Activated naive CD4-positive, alpha-beta T cell (primary cell): ENCODE results near the gene CPT1B.

ENCODE experiments used
- DNase-seq, 4 experiments: peaks; one replicate each; lab custom pipeline; 2025; lab: John Stamatoyannopoulos, UW

The CPT1B gene

GRCh38 chr22:50585781-50586180, 7.6 kb upstream of the CPT1B start:
- DNase-seq: no peak

- DNase-seq: no peak
Observed at GRCh38 chr22:50585238-50585637, 7.0 kb upstream of the CPT1B start.

GRCh38 chr22:50584106-50585096, 6.2 kb upstream of the CPT1B start:
- DNase-seq: no peak

- no peak for DNase-seq
Observed at GRCh38 chr22:50583294-50583861, 5.2 kb upstream of the CPT1B start.

GRCh38 chr22:50582493-50583293, 4.5 kb upstream of the CPT1B start, which contains the start of gene CHKB:
CHKB (minus strand) TSS chr22:50582849; CDS start chr22:50582781, 68 bp downstream.
- DNase-seq: peak; percentile 91 to 99 (median 95)

GRCh38 chr22:50581950-50582492, 3.8 kb upstream of the CPT1B start:
- DNase-seq: peak in 1 of 4 experiments; percentile 30

GRCh38 chr22:50581031-50581949, 3.1 kb upstream of the CPT1B start:
- DNase-seq: no peak

- no peak for DNase-seq
Observed at GRCh38 chr22:50579752-50580151, 1.5 kb upstream of the CPT1B start.

GRCh38 chr22:50578776-50579310, 616 bp upstream of the CPT1B start:
- DNase-seq: no peak

GRCh38 chr22:50577697-50577986, 585 bp downstream of the CPT1B start:
- no peak for DNase-seq

- no peak for DNase-seq
Observed at GRCh38 chr22:50576806-50577696, 1.2 kb downstream of the CPT1B start.

- no peak for DNase-seq
Observed at GRCh38 chr22:50576070-50576469, 2.2 kb downstream of the CPT1B start.

GRCh38 chr22:50575426-50575941, 2.7 kb downstream of the CPT1B start:
- DNase-seq: no peak

GRCh38 chr22:50574383-50574755, 3.9 kb downstream of the CPT1B start:
- no peak for DNase-seq

- no peak for DNase-seq
Observed at GRCh38 chr22:50573491-50574382, 4.5 kb downstream of the CPT1B start.

GRCh38 chr22:50572965-50573364, 5.3 kb downstream of the CPT1B start:
- no peak for DNase-seq

- DNase-seq: no peak
Observed at GRCh38 chr22:50571264-50572175, 6.7 kb downstream of the CPT1B start.

GRCh38 chr22:50570861-50571260, 7.4 kb downstream of the CPT1B start:
- DNase-seq: no peak
